Thymus (tissue), 11 donors: Measurements from ENCODE around the gene HNRNPC. TPM values are rescaled to one million over a fixed set of nuclear protein-coding genes. Genes with fewer than 3 reads are reported as not detected.
"Not testable (repeated sequence)": the region's sequence is repeated elsewhere in the genome, so short reads cannot be mapped to it uniquely, and the experiment has no call there.

Experiments used
- DNase-seq, 9 donors: peaks; one replicate each; pipeline ENCODE4 v3.0.0-alpha.2; 2013; ENCODE audit warnings: low spot score in 9 of 9, low read depth in 6 of 9, missing footprints in 1 of 9
- H3K27ac ChIP-seq, 2 donors: one replicate each; pipeline ENCODE4 v1.5.1; 2013; ENCODE audit warnings: control low read depth in 1 of 2, low read depth in 1 of 2, low read length in 1 of 2, mild to moderate bottlenecking in 1 of 2, moderate library complexity in 1 of 2
- H3K27me3 ChIP-seq, 2 donors: one replicate each; pipeline ENCODE4 v1.5.1; 2013; ENCODE audit warnings: low read length in 1 of 2; ENCODE audit not compliant: control insufficient read depth in 2 of 2, insufficient read depth in 1 of 2
- H3K36me3 ChIP-seq, 2 donors: one replicate each; pipeline ENCODE4 v1.5.1; 2013; ENCODE audit warnings: low read length in 1 of 2, mild to moderate bottlenecking in 1 of 2, moderate library complexity in 1 of 2; ENCODE audit not compliant: control insufficient read depth in 2 of 2, insufficient read depth in 2 of 2
- H3K4me1 ChIP-seq, 2 donors: one replicate each; pipeline ENCODE4 v1.5.1; 2013; ENCODE audit warnings: low read length in 2 of 2; ENCODE audit not compliant: control insufficient read depth in 2 of 2, insufficient read depth in 2 of 2
- H3K4me3 ChIP-seq, 2 donors: one replicate each; pipeline ENCODE4 v1.5.1; 2013; ENCODE audit warnings: low read length in 2 of 2, control low read depth in 1 of 2, mild to moderate bottlenecking in 1 of 2
- H3K9me3 ChIP-seq, 2 donors: one replicate each; pipeline ENCODE4 v1.5.1; 2013; ENCODE audit warnings: low read length in 1 of 2, mild to moderate bottlenecking in 1 of 2; ENCODE audit not compliant: control insufficient read depth in 2 of 2, insufficient read depth in 1 of 2
- WGBS: extraction: QIAGEN DNeasy Blood & Tissue Kit; methylation state at CpG from one replicate; pipeline ENCODE4 v1.1.7; 2013; 5-methylcytosine and 5-hydroxymethylcytosine counted together
- polyA plus RNA-seq: library from polyadenylated mRNA; stranded (reverse); fragments of 200-250 nt; gene quantifications from one replicate; pipeline ENCODE4 v1.2.3, GENCODE V29; 2013
- total RNA-seq: library from RNA; stranded (reverse); fragments of 120-200 nt; gene quantifications from one replicate; pipeline ENCODE4 v1.2.4, GENCODE V29; 2013
- donor health status: healthy.

HNRNPC gene
- total and polyA plus RNA-seq, 2 donors: 909 to 968 TPM

GRCh38 chr14:21213652-21214051, 55.6 kb downstream of the HNRNPC start:
- Histone ChIP-seq H3K27ac (no peak overlapping the region), H3K36me3 (peaks cover 42 to 90% of the 10 kb centered on the region in 2 donors), H3K4me3 (no peak overlapping the region), H3K27me3 (no peaks in the 10 kb centered on the region), H3K9me3 (no peaks in the 10 kb centered on the region), H3K4me1 (peaks cover 3 to 12% of the 10 kb centered on the region in 2 donors)
- no peak for DNase-seq
- WGBS: 94% methylated on average over 1 of the region's 1 CpG

GRCh38 chr14:21212824-21213223, 56.4 kb downstream of the HNRNPC start:
- DNase-seq, H3K9me3 ChIP-seq, H3K4me3 ChIP-seq, H3K27ac ChIP-seq, H3K27me3 ChIP-seq: not testable (repeated sequence)
- H3K4me1 ChIP-seq: peaks cover 3 to 12% of the 10 kb centered on the region in 2 donors
- WGBS: 98% methylated on average over 8 of the region's 8 CpGs
- peaks cover 34 to 90% of the 10 kb centered on the region in 2 donors for H3K36me3 ChIP-seq

- no peak overlapping the region for H3K27ac ChIP-seq
- 98% methylated on average over 3 of the region's 3 CpGs for WGBS
- H3K36me3 ChIP-seq: peaks cover 34 to 89% of the 10 kb centered on the region in 2 donors
These were observed 57.7 kb downstream of the HNRNPC start for GRCh38 chr14:21211509-21211908.

GRCh38 chr14:21210023-21210422, 59.2 kb downstream of the HNRNPC start:
- DNase-seq: no peak
- Histone ChIP-seq H3K27ac (no peak overlapping the region), H3K9me3 (no peaks in the 10 kb centered on the region), H3K4me3 (no peak overlapping the region), H3K27me3 (no peaks in the 10 kb centered on the region), H3K36me3 (peaks cover 28 to 91% of the 10 kb centered on the region in 2 donors), H3K4me1 (no peaks in the 10 kb centered on the region)
- 100% methylated on average over 1 of the region's 1 CpG for WGBS

More at GRCh38 chr14:21211509-21211908, 57.7 kb downstream of the HNRNPC start:
- Histone ChIP-seq H3K4me3 (no peak overlapping the region), H3K27me3 (no peaks in the 10 kb centered on the region), H3K9me3 (no peaks in the 10 kb centered on the region), H3K4me1 (peaks cover 3 to 11% of the 10 kb centered on the region in 2 donors)
- DNase-seq: no peak

- Histone ChIP-seq H3K4me3 (no peak overlapping the region), H3K9me3 (no peaks in the 10 kb centered on the region), H3K27ac (no peak overlapping the region), H3K4me1 (no peaks in the 10 kb centered on the region), H3K27me3 (no peaks in the 10 kb centered on the region), H3K36me3 (peaks cover 25 to 89% of the 10 kb centered on the region in 2 donors)
- WGBS: 97% methylated on average over 1 of the region's 1 CpG
- no peak for DNase-seq
These were observed 60.1 kb downstream of the HNRNPC start for GRCh38 chr14:21209185-21209584.

GRCh38 chr14:21208554-21208953, 60.7 kb downstream of the HNRNPC start:
- no peak overlapping the region for H3K4me3 ChIP-seq
- peaks cover 30 to 84% of the 10 kb centered on the region in 2 donors for H3K36me3 ChIP-seq
- no peak for DNase-seq
- no peaks in the 10 kb centered on the region for H3K4me1 ChIP-seq
- no peak overlapping the region for H3K27ac ChIP-seq
- H3K27me3 ChIP-seq: no peaks in the 10 kb centered on the region
- 94% methylated on average over 4 of the region's 4 CpGs for WGBS
- H3K9me3 ChIP-seq: no peaks in the 10 kb centered on the region

- Histone ChIP-seq H3K27me3 (no peaks in the 10 kb centered on the region), H3K9me3 (no peaks in the 10 kb centered on the region), H3K4me1 (no peaks in the 10 kb centered on the region), H3K36me3 (peaks cover 22 to 68% of the 10 kb centered on the region in 2 donors), H3K27ac (no peak overlapping the region), H3K4me3 (no peak overlapping the region)
- no peak for DNase-seq
- 96% methylated on average over 4 of the region's 4 CpGs for WGBS
These were observed 62.2 kb downstream of the HNRNPC start for GRCh38 chr14:21206753-21207684.

GRCh38 chr14:21205678-21206581, 63.3 kb downstream of the HNRNPC start:
- no peak overlapping the region for H3K27ac ChIP-seq
- no peak overlapping the region for H3K4me3 ChIP-seq
- peaks cover 11 to 58% of the 10 kb centered on the region in 2 donors for H3K36me3 ChIP-seq
- H3K9me3 ChIP-seq: no peaks in the 10 kb centered on the region
- WGBS: 98% methylated on average over 12 of the region's 12 CpGs
- no peaks in the 10 kb centered on the region for H3K4me1 ChIP-seq
- H3K27me3 ChIP-seq: no peaks in the 10 kb centered on the region
- no peak for DNase-seq
